Measurements from ENCODE around the gene IRAK4.

DNA sequence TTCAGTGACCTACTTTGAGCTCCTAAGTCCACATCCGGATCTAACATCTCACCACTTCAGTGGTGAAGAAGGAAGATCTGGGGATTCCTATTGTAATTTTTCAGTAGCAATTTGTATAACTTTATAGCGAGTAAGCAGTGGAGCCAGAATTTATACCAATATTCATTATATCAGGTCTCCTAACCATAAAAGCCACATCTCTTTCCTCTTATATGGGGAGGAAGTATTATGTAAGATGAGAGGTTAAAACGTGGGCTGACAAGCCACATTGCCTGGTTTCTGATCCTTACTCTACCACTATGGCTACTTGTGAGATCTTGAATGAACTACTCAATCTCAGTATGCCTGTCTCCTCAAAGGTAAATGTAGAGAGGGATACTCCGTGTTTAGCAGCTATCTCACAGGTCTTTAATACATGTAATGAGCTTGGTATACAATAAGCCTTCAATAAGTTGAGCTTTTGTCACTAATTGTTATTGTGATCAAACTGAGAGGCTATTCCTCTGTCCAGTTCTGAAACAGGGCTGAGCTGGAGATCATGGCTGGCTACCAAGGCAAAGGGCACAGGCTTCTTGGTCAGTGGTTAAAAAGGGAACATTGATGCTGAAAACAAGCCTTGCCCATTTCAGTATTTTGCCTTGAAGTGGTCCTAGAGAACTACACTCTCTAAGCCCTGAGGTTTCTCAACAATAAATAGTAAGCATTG lies 73.9 kb downstream of the IRAK4 start:
- TF ChIP-seq, protein P1, sequence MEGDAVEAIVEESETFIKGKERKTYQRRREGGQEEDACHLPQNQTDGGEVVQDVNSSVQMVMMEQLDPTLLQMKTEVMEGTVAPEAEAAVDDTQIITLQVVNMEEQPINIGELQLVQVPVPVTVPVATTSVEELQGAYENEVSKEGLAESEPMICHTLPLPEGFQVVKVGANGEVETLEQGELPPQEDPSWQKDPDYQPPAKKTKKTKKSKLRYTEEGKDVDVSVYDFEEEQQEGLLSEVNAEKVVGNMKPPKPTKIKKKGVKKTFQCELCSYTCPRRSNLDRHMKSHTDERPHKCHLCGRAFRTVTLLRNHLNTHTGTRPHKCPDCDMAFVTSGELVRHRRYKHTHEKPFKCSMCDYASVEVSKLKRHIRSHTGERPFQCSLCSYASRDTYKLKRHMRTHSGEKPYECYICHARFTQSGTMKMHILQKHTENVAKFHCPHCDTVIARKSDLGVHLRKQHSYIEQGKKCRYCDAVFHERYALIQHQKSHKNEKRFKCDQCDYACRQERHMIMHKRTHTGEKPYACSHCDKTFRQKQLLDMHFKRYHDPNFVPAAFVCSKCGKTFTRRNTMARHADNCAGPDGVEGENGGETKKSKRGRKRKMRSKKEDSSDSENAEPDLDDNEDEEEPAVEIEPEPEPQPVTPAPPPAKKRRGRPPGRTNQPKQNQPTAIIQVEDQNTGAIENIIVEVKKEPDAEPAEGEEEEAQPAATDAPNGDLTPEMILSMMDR (IDR thresholded peaks at IDR 0.05): no peak
- TF ChIP-seq POLR2A (IDR thresholded peaks at IDR 0.05; ENCODE audit: low read depth) (no peak), POLR2AphosphoS5 (IDR thresholded peaks at IDR 0.05) (no peak), EP300 (IDR thresholded peaks at IDR 0.05) (no peak)

Data from esophagus muscularis mucosa (tissue), 4 donors.